ENCODE data around the gene ZNF467. TPM values are rescaled to one million over a fixed set of nuclear protein-coding genes. Genes with fewer than 3 reads are reported as not detected.

ZNF467 gene
- total RNA-seq, 2 donors from 2014 or later, result 3.3 to 8.4 TPM

DNA sequence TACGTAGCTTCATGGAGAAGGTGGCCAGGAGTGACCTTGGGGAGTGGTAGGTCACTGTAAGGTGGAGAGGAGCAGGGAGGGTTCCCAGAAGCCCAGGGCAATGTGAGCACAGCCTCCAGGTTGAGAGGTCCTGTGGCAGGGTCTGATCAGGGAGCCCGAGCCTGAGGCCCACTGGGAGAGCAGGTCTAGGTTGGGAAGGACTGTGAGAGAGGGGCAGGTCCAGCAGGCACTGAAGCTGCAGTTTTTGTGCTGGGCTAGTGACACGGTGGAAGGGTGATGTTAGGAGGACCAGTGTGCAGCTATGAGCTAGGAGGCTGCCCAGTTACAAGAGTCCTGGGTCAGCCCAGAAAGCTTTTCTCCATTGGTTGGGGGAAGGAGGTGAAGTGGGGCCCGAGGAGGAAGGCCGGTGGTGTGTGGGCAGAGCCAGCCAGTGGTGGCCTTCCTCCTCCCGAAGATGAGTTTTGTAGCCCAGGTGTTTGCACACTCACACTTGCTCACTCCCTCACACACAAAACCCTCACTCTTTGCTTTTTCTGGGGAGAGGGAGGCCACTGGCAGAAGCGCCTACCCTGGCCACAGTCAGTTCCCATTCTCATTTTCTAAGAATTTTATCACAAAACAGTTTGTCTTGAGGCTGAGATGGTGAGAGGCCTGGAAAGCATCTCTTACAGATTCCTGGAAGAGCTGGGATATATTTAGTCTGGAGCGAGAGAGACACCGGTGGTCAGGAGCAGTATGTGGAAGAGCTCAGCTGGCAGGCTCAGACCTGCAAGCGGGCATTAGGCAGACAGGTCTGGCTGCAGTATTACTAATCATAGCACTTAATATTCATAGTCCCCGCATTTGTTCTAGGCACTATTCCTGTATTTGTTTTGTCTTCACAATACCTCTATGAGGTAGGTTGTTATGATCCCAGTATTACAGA lies 57.1 kb downstream of the ZNF467 start:
- Mint-ChIP-seq H3K27ac (peak overlapping the region; percentile 98), H3K4me3 (peak overlapping the region; percentile 90), H3K36me3 (ENCODE audit: low read depth) (no peaks in the 10 kb centered on the region), H3K27me3 (no peaks in the 10 kb centered on the region), H3K4me1 (peaks cover 26% of the 10 kb centered on the region)
- ATAC-seq (no peak), DNase-seq (no peak)
- H3K9me3 ChIP-seq (ENCODE audit: control insufficient read depth, low read length, poor library complexity, severe bottlenecking), result no peaks in the 10 kb centered on the region

DNA sequence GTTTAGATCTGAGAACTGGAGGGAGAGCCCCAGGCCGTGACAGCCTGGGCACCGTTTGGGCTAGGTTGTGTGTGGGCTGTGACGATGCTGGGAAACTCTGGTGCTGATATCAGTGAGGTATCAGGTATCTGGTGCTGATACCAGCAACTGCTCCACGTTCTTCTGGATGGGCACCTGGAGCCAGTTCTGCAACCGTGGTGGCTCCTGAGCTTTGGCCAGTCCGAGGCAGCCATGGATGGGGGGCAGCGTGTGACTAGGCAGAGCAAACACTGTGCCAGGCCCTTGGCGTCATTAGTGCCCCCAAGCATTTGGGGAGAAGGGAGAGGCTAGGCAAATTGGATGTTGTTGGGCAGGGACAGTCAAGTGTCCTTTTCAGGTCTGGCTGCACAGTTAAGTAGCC lies 57.9 kb downstream of the ZNF467 start:
- H3K36me3 Mint-ChIP-seq (ENCODE audit: low read depth), result no peaks in the 10 kb centered on the region
- no peak for DNase-seq
- peaks cover under 1% of the 10 kb centered on the region for H3K9me3 ChIP-seq (ENCODE audit: control insufficient read depth, low read length, poor library complexity, severe bottlenecking)
- H3K27ac Mint-ChIP-seq, result peak overlapping the region; percentile 98
- H3K4me1 Mint-ChIP-seq, result peaks cover 26% of the 10 kb centered on the region
- H3K27me3 Mint-ChIP-seq, result no peaks in the 10 kb centered on the region
- H3K4me3 Mint-ChIP-seq, result peak overlapping the region; percentile 90
- ATAC-seq, result peak; percentile 7

- peak overlapping the region; percentile 98 for H3K27ac Mint-ChIP-seq
- DNase-seq, result peak in 2 of 3 donors; percentile 34 to 38
- no peaks in the 10 kb centered on the region for H3K27me3 Mint-ChIP-seq
- ATAC-seq, result peak; percentile 52
- no peaks in the 10 kb centered on the region for H3K36me3 Mint-ChIP-seq (ENCODE audit: low read depth)
- H3K4me1 Mint-ChIP-seq, result peaks cover 25% of the 10 kb centered on the region
- H3K9me3 ChIP-seq (ENCODE audit: control insufficient read depth, low read length, poor library complexity, severe bottlenecking), result peaks cover 3% of the 10 kb centered on the region
- H3K4me3 Mint-ChIP-seq, result peak overlapping the region; percentile 90
Observed at GRCh38 chr7:149714910-149715471, 58.4 kb downstream of the ZNF467 start.

Other genes starting within 250 kb of the ZNF467 start
- 10 to 100 TPM; 27.5 to 31.0 TPM for gene ZNF862, start 64.8 kb upstream of the ZNF467 start, total RNA-seq
- gene ATP6V0E2, start 100.4 kb upstream of the ZNF467 start, total RNA-seq, result 10 to 100 TPM; 29.4 to 38.5 TPM